ENCODE results near the gene ZNF543.

The ZNF543 gene

GRCh38 chr19:57319869-57320179 lies 448 bp upstream of the ZNF543 start:
- peaks cover 23 to 25% (median 23%) of the 10 kb centered on the region in 3 donors for H3K36me3 ChIP-seq
- peaks cover 0 to 26% (median 13%) of the 10 kb centered on the region in 3 donors for H3K9me3 ChIP-seq
- H3K27me3 ChIP-seq: peaks cover 0 to 9% of the 10 kb centered on the region in 2 donors
- intact Hi-C loops (cut with DNase I; ENCODE audit: low total_unique reads): loop anchor here (5.0 kb wide), 1 partner anchor 37 kb away; no protein-coding TSS in a partner anchor
- DNase-seq: no peak
- peaks cover 0 to 18% (median 13%) of the 10 kb centered on the region in 4 donors for H3K4me1 ChIP-seq
- H3K4me3 ChIP-seq: peak overlapping the region; percentile 93 to 94
- peak overlapping the region; percentile 87 to 95 for H3K27ac ChIP-seq
- no peak for TF ChIP-seq CTCF (IDR thresholded peaks at IDR 0.05)

- Histone ChIP-seq H3K27me3 (peaks cover 0 to 9% of the 10 kb centered on the region in 2 donors), H3K9me3 (peaks cover 0 to 39% (median 26%) of the 10 kb centered on the region in 3 donors), H3K4me1 (peaks cover 0 to 18% (median 13%) of the 10 kb centered on the region in 4 donors), H3K27ac (peak overlapping the region; percentile 87 to 95), H3K4me3 (peak overlapping the region; percentile 93 to 94), H3K36me3 (peaks cover 36 to 38% (median 36%) of the 10 kb centered on the region in 3 donors)
- intact Hi-C loops (cut with DNase I; ENCODE audit: low total_unique reads): loop anchor here (5.0 kb wide), 1 partner anchor 36 kb away; no protein-coding TSS in a partner anchor
- DNase-seq: no peak
- no peak for TF ChIP-seq CTCF (IDR thresholded peaks at IDR 0.05)
Observed at GRCh38 chr19:57321116-57321515, 844 bp downstream of the ZNF543 start.

GRCh38 chr19:57321751-57322150 lies 1.5 kb downstream of the ZNF543 start:
- no peak for DNase-seq
- no peak overlapping the region for H3K27ac ChIP-seq
- H3K9me3 ChIP-seq: peaks cover 0 to 45% (median 32%) of the 10 kb centered on the region in 3 donors
- H3K4me1 ChIP-seq: peaks cover 0 to 18% (median 13%) of the 10 kb centered on the region in 4 donors
- intact Hi-C loops (cut with DNase I; ENCODE audit: low total_unique reads): loop anchor here (5.0 kb wide), 1 partner anchor 36 kb away; no protein-coding TSS in a partner anchor
- peak overlapping the region in 1 of 2 donors; percentile 94 for H3K4me3 ChIP-seq
- TF ChIP-seq CTCF (IDR thresholded peaks at IDR 0.05): no peak
- peaks cover 42 to 44% (median 42%) of the 10 kb centered on the region in 3 donors for H3K36me3 ChIP-seq
- H3K27me3 ChIP-seq: peaks cover 0 to 9% of the 10 kb centered on the region in 2 donors

GRCh38 chr19:57324992-57325391 lies 4.7 kb downstream of the ZNF543 start:
- peaks cover 0 to 76% (median 56%) of the 10 kb centered on the region in 3 donors for H3K9me3 ChIP-seq
- peaks cover 0 to 18% (median 13%) of the 10 kb centered on the region in 4 donors for H3K4me1 ChIP-seq
- no peak overlapping the region for H3K27ac ChIP-seq
- no peak for DNase-seq
- H3K4me3 ChIP-seq: no peak overlapping the region
- TF ChIP-seq CTCF (IDR thresholded peaks at IDR 0.05): no peak
- peaks cover 72 to 76% (median 74%) of the 10 kb centered on the region in 3 donors for H3K36me3 ChIP-seq
- H3K27me3 ChIP-seq: no peaks in the 10 kb centered on the region
- intact Hi-C loops (cut with DNase I; ENCODE audit: low total_unique reads): loop anchor here (5.0 kb wide), 1 partner anchor 32 kb away; no protein-coding TSS in a partner anchor

DNA sequence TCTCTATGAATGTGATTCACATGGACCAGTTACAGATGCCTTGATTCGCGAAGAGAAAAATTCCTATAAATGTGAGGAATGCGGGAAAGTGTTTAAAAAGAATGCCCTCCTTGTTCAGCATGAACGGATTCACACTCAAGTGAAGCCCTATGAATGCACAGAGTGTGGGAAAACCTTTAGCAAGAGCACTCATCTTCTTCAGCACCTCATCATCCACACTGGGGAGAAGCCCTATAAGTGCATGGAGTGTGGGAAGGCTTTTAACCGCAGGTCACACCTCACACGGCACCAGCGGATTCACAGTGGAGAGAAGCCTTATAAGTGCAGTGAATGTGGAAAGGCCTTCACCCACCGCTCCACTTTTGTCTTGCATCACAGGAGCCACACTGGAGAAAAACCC lies 7.7 kb downstream of the ZNF543 start:
- Histone ChIP-seq H3K27me3 (no peaks in the 10 kb centered on the region), H3K4me1 (no peaks in the 10 kb centered on the region), H3K9me3 (peaks cover 0 to 97% (median 53%) of the 10 kb centered on the region in 3 donors), H3K4me3 (no peak overlapping the region), H3K27ac (no peak overlapping the region), H3K36me3 (peaks cover 85 to 96% (median 95%) of the 10 kb centered on the region in 3 donors)
- no peak for TF ChIP-seq CTCF (IDR thresholded peaks at IDR 0.05)
- no peak for DNase-seq
- intact Hi-C loops (cut with DNase I; ENCODE audit: low total_unique reads): no loop called here
